Measurements from ENCODE around the gene ITGA1.
"Not testable (repeated sequence)": the region's sequence is repeated elsewhere in the genome, so short reads cannot be mapped to it uniquely, and the experiment has no call there.

The ITGA1 gene

GRCh38 chr5:52865991-52866390, 78.3 kb downstream of the ITGA1 start:
- DNase-seq (ENCODE audit: low read depth) = not testable (repeated sequence)

- DNase-seq (ENCODE audit: low read depth) = no peak
These were observed 80.1 kb downstream of the ITGA1 start for GRCh38 chr5:52867809-52868208.

GRCh38 chr5:52868417-52868816, 80.7 kb downstream of the ITGA1 start:
- no peak for DNase-seq (ENCODE audit: low read depth)

- DNase-seq (ENCODE audit: low read depth) = no peak
These were observed 81.7 kb downstream of the ITGA1 start for GRCh38 chr5:52869391-52869790.

- DNase-seq (ENCODE audit: low read depth) = no peak
These were observed 82.7 kb downstream of the ITGA1 start for GRCh38 chr5:52870448-52870847.

GRCh38 chr5:52875827-52876226, 88.1 kb downstream of the ITGA1 start:
- no peak for DNase-seq (ENCODE audit: low read depth)

- DNase-seq (ENCODE audit: low read depth) = no peak
These were observed 88.7 kb downstream of the ITGA1 start for GRCh38 chr5:52876456-52876855.

GRCh38 chr5:52878656-52879055, 90.9 kb downstream of the ITGA1 start:
- DNase-seq (ENCODE audit: low read depth) = no peak

GRCh38 chr5:52880541-52880940, 92.8 kb downstream of the ITGA1 start:
- no peak for DNase-seq (ENCODE audit: low read depth)

GRCh38 chr5:52881468-52881867, 93.8 kb downstream of the ITGA1 start:
- no peak for DNase-seq (ENCODE audit: low read depth)

GRCh38 chr5:52883110-52883509, 95.4 kb downstream of the ITGA1 start:
- DNase-seq (ENCODE audit: low read depth) = no peak

- DNase-seq (ENCODE audit: low read depth) = no peak
These were observed 96.7 kb downstream of the ITGA1 start for GRCh38 chr5:52884453-52884852.

GRCh38 chr5:52885614-52886013, 97.9 kb downstream of the ITGA1 start:
- no peak for DNase-seq (ENCODE audit: low read depth)

GRCh38 chr5:52886206-52886605, 98.5 kb downstream of the ITGA1 start:
- DNase-seq (ENCODE audit: low read depth) = no peak

- DNase-seq (ENCODE audit: low read depth) = no peak
These were observed 99.3 kb downstream of the ITGA1 start for GRCh38 chr5:52887066-52887465.

- no peak for DNase-seq (ENCODE audit: low read depth)
These were observed 100.6 kb downstream of the ITGA1 start for GRCh38 chr5:52888363-52888762.

- no peak for DNase-seq (ENCODE audit: low read depth)
These were observed 104.6 kb downstream of the ITGA1 start for GRCh38 chr5:52892242-52892878.

GRCh38 chr5:52893105-52893504, 105.4 kb downstream of the ITGA1 start:
- peak; percentile 70 for DNase-seq (ENCODE audit: low read depth)

- DNase-seq (ENCODE audit: low read depth) = no peak
These were observed 106.1 kb downstream of the ITGA1 start for GRCh38 chr5:52893863-52894262.

- no peak for DNase-seq (ENCODE audit: low read depth)
These were observed 106.7 kb downstream of the ITGA1 start for GRCh38 chr5:52894451-52894850.

- DNase-seq (ENCODE audit: low read depth) = no peak
These were observed 107.4 kb downstream of the ITGA1 start for GRCh38 chr5:52895075-52895474.

GRCh38 chr5:52895572-52896413, 108.1 kb downstream of the ITGA1 start:
- DNase-seq (ENCODE audit: low read depth) = no peak

GRCh38 chr5:52896534-52897237, 109.0 kb downstream of the ITGA1 start:
- peak; percentile 54 for DNase-seq (ENCODE audit: low read depth)
